ENCODE data around the gene RHOV.

The RHOV gene, protein sequence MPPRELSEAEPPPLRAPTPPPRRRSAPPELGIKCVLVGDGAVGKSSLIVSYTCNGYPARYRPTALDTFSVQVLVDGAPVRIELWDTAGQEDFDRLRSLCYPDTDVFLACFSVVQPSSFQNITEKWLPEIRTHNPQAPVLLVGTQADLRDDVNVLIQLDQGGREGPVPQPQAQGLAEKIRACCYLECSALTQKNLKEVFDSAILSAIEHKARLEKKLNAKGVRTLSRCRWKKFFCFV

DNA sequence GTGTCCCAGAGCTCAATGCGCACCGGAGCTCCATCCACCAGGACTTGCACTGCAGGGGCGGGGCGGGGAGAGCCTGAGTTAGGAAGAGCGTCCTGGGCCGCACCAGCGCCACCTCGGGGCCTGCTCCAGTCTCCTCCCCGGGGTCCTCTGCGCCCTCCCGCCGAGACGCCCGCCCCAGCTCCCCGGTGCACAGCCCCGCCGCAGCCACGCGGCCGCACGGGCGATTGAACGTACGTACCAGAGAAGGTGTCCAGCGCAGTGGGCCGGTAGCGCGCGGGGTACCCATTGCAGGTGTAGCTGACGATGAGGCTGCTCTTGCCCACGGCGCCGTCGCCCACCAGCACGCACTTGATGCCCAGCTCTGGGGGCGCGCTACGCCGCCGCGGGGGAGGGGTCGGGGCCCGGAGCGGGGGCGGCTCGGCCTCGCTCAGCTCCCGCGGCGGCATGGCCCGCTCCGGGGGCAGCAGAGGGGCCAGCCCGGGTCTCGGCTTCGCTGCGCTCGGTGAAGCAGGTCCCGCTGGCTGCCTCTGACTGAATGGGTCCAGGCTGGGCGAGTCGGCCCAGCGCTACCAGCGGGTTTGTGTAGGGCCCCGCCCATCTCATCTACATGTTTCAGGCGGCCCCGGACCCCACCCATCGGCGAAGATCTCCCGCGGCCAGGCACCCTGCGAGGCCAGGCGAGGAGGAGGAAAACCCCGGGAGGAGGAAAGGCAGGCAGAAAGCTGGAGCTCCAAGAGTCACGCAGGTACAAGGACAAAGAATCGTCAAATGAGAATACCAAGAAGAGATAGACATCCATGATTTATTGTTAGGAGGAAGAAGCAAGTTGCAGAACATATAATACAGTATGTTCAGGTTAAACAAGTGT, at the start of gene RHOV:
TSS of gene RHOV (minus strand) at position 541 of the 868 bp plus-strand sequence. CDS start at position 446, 95 bp downstream.
- peaks cover 13% of the 10 kb centered on the region for H3K27me3 Mint-ChIP-seq (ENCODE audit: low read depth)
- H3K27ac Mint-ChIP-seq: peak within 1 kb of the TSS; percentile 20
- no peaks in the 10 kb centered on the region for H3K9me3 Mint-ChIP-seq
- peaks cover 1% of the 10 kb centered on the region for H3K36me3 Mint-ChIP-seq (ENCODE audit: low read depth)
- H3K4me3 Mint-ChIP-seq: peak within 1 kb of the TSS; percentile 88
- peaks cover 26% of the 10 kb centered on the region for H3K4me1 Mint-ChIP-seq (ENCODE audit: low read depth)

DNA sequence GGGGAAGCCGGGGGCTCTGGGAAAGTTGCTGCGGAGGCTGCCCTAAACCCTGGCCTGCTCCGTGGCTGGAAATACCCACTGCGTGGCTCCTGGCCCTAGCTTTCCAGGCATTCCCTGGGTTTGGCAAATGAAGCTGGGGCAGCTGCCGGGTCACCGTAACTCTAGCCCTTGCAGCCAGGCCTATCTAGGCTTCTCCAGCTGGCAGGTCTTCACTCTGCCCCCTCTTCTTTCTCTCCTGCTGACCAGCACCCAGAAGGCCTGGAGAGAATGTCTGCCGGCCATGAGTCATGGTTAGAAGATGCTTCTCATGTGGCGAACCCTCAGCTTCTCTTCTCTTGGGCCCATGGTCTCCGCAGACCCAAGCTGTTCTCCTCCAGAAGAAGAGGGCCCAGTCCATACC, 49.5 kb upstream of the RHOV start:
- Mint-ChIP-seq H3K4me1 (ENCODE audit: low read depth) (peaks cover 10% of the 10 kb centered on the region), H3K36me3 (ENCODE audit: low read depth) (no peaks in the 10 kb centered on the region), H3K27me3 (ENCODE audit: low read depth) (peaks cover 56% of the 10 kb centered on the region), H3K4me3 (no peak overlapping the region), H3K9me3 (no peaks in the 10 kb centered on the region), H3K27ac (no peak overlapping the region)

DNA sequence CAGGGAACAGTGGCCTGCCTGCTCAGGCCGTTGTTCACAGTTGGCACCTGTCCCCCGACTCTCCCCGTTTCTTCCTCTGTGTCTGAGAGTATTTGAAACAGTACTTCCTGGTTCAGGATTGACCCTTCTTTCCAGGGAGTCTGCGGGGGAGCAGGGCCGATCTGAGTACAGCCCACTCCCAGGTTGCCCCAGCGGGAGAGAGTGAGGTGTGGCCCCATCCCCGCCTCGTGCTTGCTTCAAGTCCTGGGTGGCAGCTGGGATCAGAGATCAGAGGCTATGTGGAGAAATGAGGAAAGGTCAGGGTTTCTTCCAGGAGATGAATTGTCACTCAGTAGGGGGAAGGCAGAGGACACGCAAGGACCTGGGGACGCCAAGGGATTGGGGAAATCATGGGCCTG, 48.6 kb upstream of the RHOV start:
- H3K9me3 Mint-ChIP-seq: no peaks in the 10 kb centered on the region
- peaks cover 9% of the 10 kb centered on the region for H3K4me1 Mint-ChIP-seq (ENCODE audit: low read depth)
- H3K27me3 Mint-ChIP-seq (ENCODE audit: low read depth): peaks cover 50% of the 10 kb centered on the region
- H3K4me3 Mint-ChIP-seq: no peak overlapping the region
- H3K36me3 Mint-ChIP-seq (ENCODE audit: low read depth): no peaks in the 10 kb centered on the region
- no peak overlapping the region for H3K27ac Mint-ChIP-seq

DNA sequence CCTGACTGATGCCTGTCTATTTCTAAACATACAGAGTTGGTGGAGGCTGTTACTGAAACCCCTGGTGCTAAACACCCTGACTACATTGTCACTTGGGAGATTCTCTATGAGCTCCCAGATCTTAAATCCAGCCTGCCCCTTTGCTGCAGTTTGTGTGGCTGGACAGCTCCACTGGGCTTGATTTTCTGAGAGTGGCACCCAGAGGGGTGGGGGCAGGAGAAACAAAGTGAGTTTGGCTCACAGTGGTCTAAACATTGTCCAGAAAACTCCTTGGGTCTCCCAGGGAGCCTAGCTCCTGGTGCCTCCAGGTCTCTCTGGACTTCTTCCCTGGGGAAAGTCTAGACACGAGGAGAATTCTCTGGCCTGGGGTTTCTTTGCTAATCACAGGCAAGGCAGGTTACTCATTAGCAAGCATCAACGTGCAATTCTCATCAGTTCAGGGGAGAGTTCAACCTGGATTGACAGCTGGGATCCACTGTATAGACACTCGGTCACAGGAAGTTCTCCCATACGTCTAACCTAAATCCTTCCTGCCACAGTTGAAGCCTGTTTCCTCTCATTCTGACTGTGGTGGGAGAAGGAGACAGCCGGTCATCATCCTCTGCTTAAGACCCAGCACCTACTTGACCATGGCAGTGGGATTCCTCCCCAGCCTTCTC, 48.0 kb upstream of the RHOV start:
- no peaks in the 10 kb centered on the region for H3K36me3 Mint-ChIP-seq (ENCODE audit: low read depth)
- peaks cover 46% of the 10 kb centered on the region for H3K27me3 Mint-ChIP-seq (ENCODE audit: low read depth)
- H3K4me3 Mint-ChIP-seq: no peak overlapping the region
- peaks cover 6% of the 10 kb centered on the region for H3K4me1 Mint-ChIP-seq (ENCODE audit: low read depth)
- H3K27ac Mint-ChIP-seq: no peak overlapping the region
- no peaks in the 10 kb centered on the region for H3K9me3 Mint-ChIP-seq

DNA sequence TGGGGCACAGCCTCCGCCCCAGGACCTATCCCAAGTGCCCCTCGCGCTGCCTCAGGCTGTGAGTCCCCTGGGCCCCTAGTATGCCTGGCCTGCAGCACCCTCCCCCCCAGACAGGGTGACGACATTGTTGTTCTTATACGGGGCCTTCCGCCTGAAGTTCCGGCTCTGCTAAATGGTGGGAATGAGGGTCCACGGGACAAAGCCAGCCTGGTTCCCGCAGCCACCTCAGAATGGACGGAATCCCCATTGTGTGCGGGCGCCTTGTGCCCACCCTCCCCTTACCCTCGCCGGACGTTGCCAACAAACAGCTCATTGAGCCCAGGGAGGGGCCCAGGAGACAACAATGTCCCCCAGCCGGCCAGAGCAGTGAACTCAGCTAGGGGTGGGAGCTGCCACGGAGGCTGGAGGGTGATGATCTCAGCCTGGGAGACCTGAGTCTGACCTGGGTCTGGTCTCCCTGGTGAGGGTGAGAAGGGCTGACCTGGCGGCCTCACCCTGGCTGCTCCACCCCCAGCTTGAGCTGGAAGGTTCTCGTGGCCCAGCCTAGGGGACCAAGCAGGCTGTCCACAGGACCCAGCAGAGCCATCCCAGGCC, 44.9 kb upstream of the RHOV start:
- Mint-ChIP-seq H3K9me3 (no peaks in the 10 kb centered on the region), H3K4me3 (no peak overlapping the region), H3K4me1 (ENCODE audit: low read depth) (no peaks in the 10 kb centered on the region), H3K27me3 (ENCODE audit: low read depth) (peaks cover 19% of the 10 kb centered on the region), H3K36me3 (ENCODE audit: low read depth) (no peaks in the 10 kb centered on the region), H3K27ac (no peak overlapping the region)

DNA sequence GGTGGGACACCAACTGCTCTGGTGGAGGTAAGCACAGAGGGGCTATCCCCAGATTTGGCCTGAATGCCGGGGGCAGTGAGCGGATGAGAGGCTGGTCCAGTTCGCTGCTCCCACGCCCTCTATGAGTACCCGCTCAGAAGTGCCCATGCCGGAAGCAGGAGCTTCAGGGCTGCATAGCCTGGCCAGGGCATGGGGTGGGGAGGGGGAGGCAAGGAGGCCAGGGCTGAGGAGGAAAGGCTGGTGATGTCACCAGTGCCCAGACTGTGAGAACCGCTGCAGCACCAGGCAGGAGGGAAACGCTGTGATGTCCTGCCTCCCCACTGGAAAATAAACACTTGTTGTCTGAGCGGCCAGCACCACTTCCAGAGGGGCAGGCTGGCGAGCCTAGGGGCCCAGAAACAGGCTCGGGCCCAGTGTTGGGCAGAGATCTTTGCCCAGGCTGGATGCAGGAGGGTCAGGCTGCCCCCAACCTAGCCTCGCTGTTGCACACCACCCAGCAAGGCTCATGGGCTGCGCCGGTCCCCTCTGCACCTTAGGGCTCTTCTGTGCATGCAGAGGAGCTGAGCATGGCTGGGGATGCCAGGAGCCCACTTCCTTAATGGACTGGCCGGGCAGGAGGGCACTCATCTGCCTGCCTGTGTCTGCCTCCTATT, 44.2 kb upstream of the RHOV start:
- Mint-ChIP-seq H3K9me3 (no peaks in the 10 kb centered on the region), H3K27ac (no peak overlapping the region), H3K4me1 (ENCODE audit: low read depth) (no peaks in the 10 kb centered on the region), H3K27me3 (ENCODE audit: low read depth) (peaks cover 14% of the 10 kb centered on the region), H3K36me3 (ENCODE audit: low read depth) (no peaks in the 10 kb centered on the region), H3K4me3 (no peak overlapping the region)

DNA sequence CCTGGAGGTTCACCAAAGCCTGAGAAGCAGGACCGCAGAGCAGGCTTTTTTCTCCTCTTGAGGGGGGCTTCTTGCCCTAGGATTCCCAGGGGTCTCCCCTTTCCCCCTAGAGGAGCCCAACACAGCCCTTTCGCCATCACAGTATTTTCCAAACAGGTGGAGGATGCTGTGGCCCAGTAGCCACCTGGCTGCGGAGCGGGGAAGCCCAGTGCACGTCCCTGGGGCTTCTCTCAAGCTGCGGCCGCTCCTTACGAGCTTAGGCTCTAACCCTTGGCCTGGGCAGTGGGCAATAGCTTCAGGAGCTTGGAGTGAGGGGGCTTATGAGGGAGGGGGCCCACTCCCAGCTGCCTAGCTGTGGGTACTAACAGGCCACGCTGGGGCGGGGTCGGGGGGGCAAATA, 43.6 kb upstream of the RHOV start:
- no peak overlapping the region for H3K4me3 Mint-ChIP-seq

DNA sequence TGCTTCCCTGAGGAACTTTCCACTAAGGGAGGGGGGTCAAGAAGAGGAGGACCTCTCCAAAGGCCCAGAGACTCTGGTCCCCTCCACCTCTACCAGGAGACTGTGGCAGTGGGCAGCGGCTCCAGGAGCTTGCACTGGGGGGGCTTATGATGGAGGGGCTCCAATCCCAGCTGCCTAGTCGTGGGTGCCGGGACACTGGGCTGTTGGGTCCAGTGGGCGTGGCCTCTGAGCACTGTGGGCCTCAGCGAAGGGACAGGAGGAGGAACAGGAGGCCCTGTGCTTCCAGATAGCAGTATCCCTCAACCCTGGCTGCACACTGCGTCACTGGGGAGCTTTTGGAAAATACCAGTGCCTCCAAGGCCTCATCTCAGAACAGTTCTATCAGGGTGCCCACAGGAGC, 41.6 kb upstream of the RHOV start:
- Mint-ChIP-seq H3K27ac (no peak overlapping the region), H3K27me3 (ENCODE audit: low read depth) (peaks cover 3% of the 10 kb centered on the region), H3K36me3 (ENCODE audit: low read depth) (no peaks in the 10 kb centered on the region), H3K4me3 (no peak overlapping the region), H3K9me3 (no peaks in the 10 kb centered on the region), H3K4me1 (ENCODE audit: low read depth) (no peaks in the 10 kb centered on the region)

More for the DNA sequence above, 43.6 kb upstream of the RHOV start:
- no peak overlapping the region for H3K27ac Mint-ChIP-seq
- H3K36me3 Mint-ChIP-seq (ENCODE audit: low read depth): no peaks in the 10 kb centered on the region
- peaks cover 9% of the 10 kb centered on the region for H3K27me3 Mint-ChIP-seq (ENCODE audit: low read depth)
- H3K9me3 Mint-ChIP-seq: no peaks in the 10 kb centered on the region
- no peaks in the 10 kb centered on the region for H3K4me1 Mint-ChIP-seq (ENCODE audit: low read depth)

DNA sequence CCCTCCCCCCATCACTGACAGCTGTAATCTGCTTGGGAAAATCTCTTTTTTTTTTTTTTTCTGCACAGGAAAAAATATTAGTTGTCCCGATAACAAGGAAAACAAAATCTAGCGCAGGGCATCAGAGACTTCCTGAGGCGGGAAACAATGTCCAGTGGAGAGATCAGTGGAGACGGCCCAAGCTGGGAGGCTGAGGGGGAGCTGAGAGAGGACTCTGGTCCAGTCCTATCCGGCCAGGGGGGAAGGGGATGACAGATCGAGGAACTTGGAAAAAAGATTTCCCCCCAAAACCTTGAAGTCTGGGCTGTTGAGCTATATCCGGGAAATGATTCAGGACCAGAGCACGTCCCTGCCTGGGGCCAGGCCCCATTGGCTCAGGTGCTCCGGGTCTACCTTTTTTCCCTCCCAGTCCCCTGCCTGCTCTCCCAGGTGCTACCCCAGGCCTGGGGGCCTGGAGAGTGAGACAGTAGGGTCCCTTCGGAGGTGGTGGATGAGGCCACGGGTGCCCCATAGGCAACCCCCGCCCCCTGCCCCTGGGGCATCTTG, 41.2 kb upstream of the RHOV start:
- no peaks in the 10 kb centered on the region for H3K4me1 Mint-ChIP-seq (ENCODE audit: low read depth)

DNA sequence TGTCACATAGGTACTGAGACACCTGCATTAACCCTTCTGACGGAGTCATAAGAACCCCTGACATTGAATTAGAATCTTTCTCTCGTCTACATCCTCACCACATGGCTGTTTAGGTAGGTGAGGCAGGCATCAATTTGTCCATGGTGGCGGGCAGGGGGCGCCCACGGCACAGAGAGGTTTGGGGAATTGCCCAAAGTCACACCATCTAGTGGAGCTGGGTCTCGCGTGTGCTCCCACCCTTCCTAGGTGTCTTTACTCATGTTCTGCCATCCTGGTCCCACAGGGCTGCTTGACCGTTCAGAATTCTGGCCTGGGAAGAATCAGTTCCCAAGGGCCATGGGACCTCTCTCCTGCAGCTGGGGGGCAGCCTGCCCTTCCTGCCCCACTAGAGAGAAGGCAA, 40.5 kb upstream of the RHOV start:
- Mint-ChIP-seq H3K4me3 (no peak overlapping the region), H3K36me3 (ENCODE audit: low read depth) (no peaks in the 10 kb centered on the region), H3K27me3 (ENCODE audit: low read depth) (no peaks in the 10 kb centered on the region), H3K4me1 (ENCODE audit: low read depth) (no peaks in the 10 kb centered on the region), H3K27ac (no peak overlapping the region), H3K9me3 (no peaks in the 10 kb centered on the region)

More for the DNA sequence above, 41.2 kb upstream of the RHOV start:
- Mint-ChIP-seq H3K9me3 (no peaks in the 10 kb centered on the region), H3K27me3 (ENCODE audit: low read depth) (peaks cover 3% of the 10 kb centered on the region), H3K4me3 (no peak overlapping the region), H3K36me3 (ENCODE audit: low read depth) (no peaks in the 10 kb centered on the region), H3K27ac (no peak overlapping the region)

DNA sequence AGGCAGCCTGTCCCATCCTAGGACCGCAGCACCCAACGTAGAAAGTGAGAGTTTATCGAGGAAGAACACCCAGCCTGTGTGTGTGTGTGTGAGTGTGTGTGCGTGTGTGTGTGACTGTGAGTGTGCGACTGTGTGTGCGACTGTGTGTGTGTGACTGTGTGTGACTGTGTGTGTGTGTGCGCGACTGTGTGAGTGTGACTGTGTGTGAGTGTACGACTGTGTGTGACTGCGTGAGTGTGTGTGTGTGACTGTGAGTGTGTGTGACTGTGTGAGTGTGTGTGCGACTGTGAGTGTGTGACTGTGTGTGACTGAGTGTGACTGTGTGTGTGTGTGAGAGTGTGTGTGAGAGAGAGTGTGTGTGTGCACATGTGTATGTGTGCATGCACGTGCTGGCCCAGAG, 40.0 kb upstream of the RHOV start:
- H3K9me3 Mint-ChIP-seq: no peaks in the 10 kb centered on the region
- H3K4me1 Mint-ChIP-seq (ENCODE audit: low read depth): no peaks in the 10 kb centered on the region
- no peaks in the 10 kb centered on the region for H3K36me3 Mint-ChIP-seq (ENCODE audit: low read depth)
- H3K27ac Mint-ChIP-seq: no peak overlapping the region
- no peaks in the 10 kb centered on the region for H3K27me3 Mint-ChIP-seq (ENCODE audit: low read depth)
- no peak overlapping the region for H3K4me3 Mint-ChIP-seq

DNA sequence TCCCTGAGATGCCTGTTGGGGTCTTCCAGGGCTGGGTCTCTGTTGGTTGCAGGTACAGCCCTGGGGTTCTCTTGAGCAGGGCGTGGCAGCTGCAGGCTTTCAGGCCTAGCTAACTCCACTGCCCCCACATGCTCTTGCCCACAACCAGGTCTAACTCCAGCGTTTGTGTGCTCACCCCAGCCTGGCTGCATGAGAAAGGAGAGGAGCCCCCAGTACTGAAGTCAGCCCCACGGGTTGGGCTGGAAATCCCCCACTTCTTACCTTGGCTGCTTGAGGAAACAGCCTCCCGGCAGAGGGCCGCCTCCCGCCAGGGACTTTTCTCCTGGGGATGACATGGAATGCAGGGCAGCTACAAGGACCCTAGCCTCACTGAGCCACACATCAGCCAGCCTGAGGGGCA, 38.4 kb upstream of the RHOV start:
- Mint-ChIP-seq H3K27me3 (ENCODE audit: low read depth) (no peaks in the 10 kb centered on the region), H3K9me3 (no peaks in the 10 kb centered on the region)

DNA sequence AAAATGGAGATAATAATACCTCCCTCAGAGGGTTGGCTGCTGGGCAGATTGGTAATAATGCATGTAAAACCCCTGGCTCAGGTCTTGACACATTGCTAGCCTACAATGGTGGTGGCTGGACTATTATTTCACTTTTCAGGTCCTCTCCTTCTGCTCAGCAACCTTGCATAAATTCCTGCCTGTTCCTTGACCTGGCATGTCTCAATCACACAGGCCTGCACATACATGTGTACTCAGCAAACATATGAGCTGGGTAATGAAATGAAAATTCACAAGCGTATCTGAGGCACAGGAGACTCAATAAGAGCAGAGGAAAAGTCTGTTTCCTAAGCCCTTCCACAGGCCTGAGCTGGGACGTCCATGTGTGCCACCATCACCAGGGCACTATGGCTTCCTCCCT, 37.7 kb upstream of the RHOV start:
- Mint-ChIP-seq H3K4me1 (ENCODE audit: low read depth) (peaks cover 6% of the 10 kb centered on the region), H3K4me3 (no peak overlapping the region), H3K27me3 (ENCODE audit: low read depth) (no peaks in the 10 kb centered on the region), H3K9me3 (no peaks in the 10 kb centered on the region), H3K36me3 (ENCODE audit: low read depth) (no peaks in the 10 kb centered on the region), H3K27ac (no peak overlapping the region)

More for the DNA sequence above, 38.4 kb upstream of the RHOV start:
- H3K4me3 Mint-ChIP-seq: no peak overlapping the region
- H3K36me3 Mint-ChIP-seq (ENCODE audit: low read depth): no peaks in the 10 kb centered on the region
- peaks cover 3% of the 10 kb centered on the region for H3K4me1 Mint-ChIP-seq (ENCODE audit: low read depth)
- H3K27ac Mint-ChIP-seq: no peak overlapping the region

DNA sequence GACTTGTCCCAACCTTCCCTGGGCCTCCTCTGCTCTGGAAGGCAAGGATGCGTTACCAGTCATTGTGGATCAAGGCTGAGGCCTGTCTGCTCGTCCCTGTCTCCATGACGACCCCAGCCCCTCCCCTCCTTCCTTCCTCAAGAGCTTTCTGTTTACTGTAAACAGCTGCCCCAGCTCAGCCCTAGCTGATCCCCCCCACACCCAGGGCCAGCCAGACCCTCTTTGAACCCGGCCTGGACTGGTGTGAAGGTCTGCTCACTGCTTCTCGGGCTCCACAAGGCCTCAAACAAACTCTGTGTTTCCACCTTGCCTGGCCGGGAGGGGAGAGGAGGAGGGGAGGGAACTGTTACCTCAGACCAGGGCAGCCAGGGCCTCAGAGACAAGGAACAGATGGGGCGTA, 37.1 kb upstream of the RHOV start:
- Mint-ChIP-seq H3K27ac (no peak overlapping the region), H3K9me3 (no peaks in the 10 kb centered on the region), H3K27me3 (ENCODE audit: low read depth) (no peaks in the 10 kb centered on the region), H3K36me3 (ENCODE audit: low read depth) (no peaks in the 10 kb centered on the region), H3K4me1 (ENCODE audit: low read depth) (peaks cover 6% of the 10 kb centered on the region), H3K4me3 (no peak overlapping the region)
